Measurements from ENCODE around the gene SSC4D. TPM values are rescaled to one million over a fixed set of nuclear protein-coding genes. Genes with fewer than 3 reads are reported as not detected.
A peak's percentile ranks its signal among the peaks of the same experiment; 100 is the strongest.

Gene SSC4D
- total and polyA plus RNA-seq, 9 of the 15 experiments (the other 6 are each of a cell fraction or from before 2014, with no cell fraction given) = 0.06 to 1.1 (median 0.85) TPM; not detected in 1

DNA sequence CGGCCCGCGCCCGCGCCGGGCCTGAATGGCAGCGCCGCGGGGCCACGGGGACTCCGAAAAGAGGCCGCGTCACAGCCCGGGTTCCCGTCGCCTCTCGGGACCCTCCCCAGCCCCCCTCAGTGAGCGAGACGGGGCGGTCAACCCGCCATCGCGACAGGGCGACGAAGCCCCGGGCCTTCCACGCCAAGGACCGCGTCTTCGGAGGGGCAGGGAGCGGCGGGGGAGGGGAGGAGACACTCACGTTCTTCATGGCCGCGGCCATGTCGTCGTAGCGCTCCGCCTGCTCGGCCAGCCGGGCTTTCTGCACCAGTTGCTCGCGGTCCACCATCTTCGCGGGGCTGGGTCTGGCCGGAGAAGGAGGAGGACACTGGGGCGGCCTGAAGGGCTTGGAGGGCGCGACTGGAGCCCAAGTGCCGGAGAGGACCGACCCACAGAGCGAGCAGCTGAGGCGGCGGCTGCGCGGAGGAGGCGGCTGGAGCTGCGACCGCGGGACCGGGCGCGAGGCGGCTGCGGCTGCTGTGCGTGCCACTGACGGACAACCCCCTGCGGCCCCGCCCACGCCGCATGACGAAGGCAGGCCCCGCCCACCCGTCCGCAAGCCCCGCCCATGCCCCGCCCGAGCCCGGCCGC, 50.9 kb downstream of the SSC4D start, which contains the start of gene YWHAG (continued):
- TF ChIP-seq NFRKB (IDR thresholded peaks at IDR 0.05; ENCODE audit: low read depth) (peak; percentile 90), SPI1 (IDR thresholded peaks at IDR 0.05; ENCODE audit: borderline replicate concordance, low read depth, low read length) (no peak), DIDO1 (tag; IDR thresholded peaks at IDR 0.05; ENCODE audit: low read depth) (no peak), HDAC2 (IDR thresholded peaks at IDR 0.05) (0 out of 2 replicates have a peak, but pooled peaks have one; percentile 83), IRF2 (CRISPR knock-in tag; IDR thresholded peaks at IDR 0.05) (no peak; the same call in 1 of the 2 replicates), ZNF586 (CRISPR knock-in tag; conservative IDR thresholded peaks at IDR 0.05) (no peak), ZNF175 (CRISPR knock-in tag; IDR thresholded peaks at IDR 0.05; ENCODE audit: low read depth) (no peak), JUN (IDR thresholded peaks at IDR 0.05; ENCODE audit: borderline replicate concordance, low read depth, low read length) (peak; percentile 42; the same call in 1 of the 2 replicates), JUN (CRISPR knock-in tag; IDR thresholded peaks at IDR 0.05; ENCODE audit: borderline replicate concordance) (no peak), FOXJ3 (CRISPR knock-in tag; IDR thresholded peaks at IDR 0.05) (no peak), EZH2 (IDR thresholded peaks at IDR 0.05; ENCODE audit: borderline replicate concordance, low read depth, low read length) (no peak), FOS (IDR thresholded peaks at IDR 0.05; ENCODE audit: extremely low read depth, insufficient read length) (no peak), HNRNPLL (IDR thresholded peaks at IDR 0.05; ENCODE audit: low read depth, low read length, poor library complexity, severe bottlenecking) (peak; percentile 50), PHB (CRISPR knock-in tag; IDR thresholded peaks at IDR 0.05) (peak; percentile 86), BACH1 (tag; IDR thresholded peaks at IDR 0.05) (no peak), RBM22 (IDR thresholded peaks at IDR 0.05; ENCODE audit: low read depth, low read length, poor library complexity, severe bottlenecking) (peak; percentile 92), PHF8 (IDR thresholded peaks at IDR 0.05; ENCODE audit: borderline replicate concordance, low read length) (peak; percentile 87), POLR2A (conservative IDR thresholded peaks at IDR 0.05) (peak; percentile 99), ARNT (IDR thresholded peaks at IDR 0.05) (no peak), MEF2A (IDR thresholded peaks at IDR 0.05; ENCODE audit: control insufficient read depth, low read depth, low read length) (no peak)
- TF ChIP-seq, protein P1, sequence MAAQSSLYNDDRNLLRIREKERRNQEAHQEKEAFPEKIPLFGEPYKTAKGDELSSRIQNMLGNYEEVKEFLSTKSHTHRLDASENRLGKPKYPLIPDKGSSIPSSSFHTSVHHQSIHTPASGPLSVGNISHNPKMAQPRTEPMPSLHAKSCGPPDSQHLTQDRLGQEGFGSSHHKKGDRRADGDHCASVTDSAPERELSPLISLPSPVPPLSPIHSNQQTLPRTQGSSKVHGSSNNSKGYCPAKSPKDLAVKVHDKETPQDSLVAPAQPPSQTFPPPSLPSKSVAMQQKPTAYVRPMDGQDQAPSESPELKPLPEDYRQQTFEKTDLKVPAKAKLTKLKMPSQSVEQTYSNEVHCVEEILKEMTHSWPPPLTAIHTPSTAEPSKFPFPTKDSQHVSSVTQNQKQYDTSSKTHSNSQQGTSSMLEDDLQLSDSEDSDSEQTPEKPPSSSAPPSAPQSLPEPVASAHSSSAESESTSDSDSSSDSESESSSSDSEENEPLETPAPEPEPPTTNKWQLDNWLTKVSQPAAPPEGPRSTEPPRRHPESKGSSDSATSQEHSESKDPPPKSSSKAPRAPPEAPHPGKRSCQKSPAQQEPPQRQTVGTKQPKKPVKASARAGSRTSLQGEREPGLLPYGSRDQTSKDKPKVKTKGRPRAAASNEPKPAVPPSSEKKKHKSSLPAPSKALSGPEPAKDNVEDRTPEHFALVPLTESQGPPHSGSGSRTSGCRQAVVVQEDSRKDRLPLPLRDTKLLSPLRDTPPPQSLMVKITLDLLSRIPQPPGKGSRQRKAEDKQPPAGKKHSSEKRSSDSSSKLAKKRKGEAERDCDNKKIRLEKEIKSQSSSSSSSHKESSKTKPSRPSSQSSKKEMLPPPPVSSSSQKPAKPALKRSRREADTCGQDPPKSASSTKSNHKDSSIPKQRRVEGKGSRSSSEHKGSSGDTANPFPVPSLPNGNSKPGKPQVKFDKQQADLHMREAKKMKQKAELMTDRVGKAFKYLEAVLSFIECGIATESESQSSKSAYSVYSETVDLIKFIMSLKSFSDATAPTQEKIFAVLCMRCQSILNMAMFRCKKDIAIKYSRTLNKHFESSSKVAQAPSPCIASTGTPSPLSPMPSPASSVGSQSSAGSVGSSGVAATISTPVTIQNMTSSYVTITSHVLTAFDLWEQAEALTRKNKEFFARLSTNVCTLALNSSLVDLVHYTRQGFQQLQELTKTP (IDR thresholded peaks at IDR 0.05; ENCODE audit: low read depth in 1 of 2, partially characterized antibody in 2 of 2) = no peak
- TF ChIP-seq, protein P2, sequence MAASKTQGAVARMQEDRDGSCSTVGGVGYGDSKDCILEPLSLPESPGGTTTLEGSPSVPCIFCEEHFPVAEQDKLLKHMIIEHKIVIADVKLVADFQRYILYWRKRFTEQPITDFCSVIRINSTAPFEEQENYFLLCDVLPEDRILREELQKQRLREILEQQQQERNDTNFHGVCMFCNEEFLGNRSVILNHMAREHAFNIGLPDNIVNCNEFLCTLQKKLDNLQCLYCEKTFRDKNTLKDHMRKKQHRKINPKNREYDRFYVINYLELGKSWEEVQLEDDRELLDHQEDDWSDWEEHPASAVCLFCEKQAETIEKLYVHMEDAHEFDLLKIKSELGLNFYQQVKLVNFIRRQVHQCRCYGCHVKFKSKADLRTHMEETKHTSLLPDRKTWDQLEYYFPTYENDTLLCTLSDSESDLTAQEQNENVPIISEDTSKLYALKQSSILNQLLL (CRISPR knock-in tag; IDR thresholded peaks at IDR 0.05; ENCODE audit: borderline replicate concordance) = no peak
- TF ChIP-seq, protein P3, sequence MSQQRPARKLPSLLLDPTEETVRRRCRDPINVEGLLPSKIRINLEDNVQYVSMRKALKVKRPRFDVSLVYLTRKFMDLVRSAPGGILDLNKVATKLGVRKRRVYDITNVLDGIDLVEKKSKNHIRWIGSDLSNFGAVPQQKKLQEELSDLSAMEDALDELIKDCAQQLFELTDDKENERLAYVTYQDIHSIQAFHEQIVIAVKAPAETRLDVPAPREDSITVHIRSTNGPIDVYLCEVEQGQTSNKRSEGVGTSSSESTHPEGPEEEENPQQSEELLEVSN (IDR thresholded peaks at IDR 0.05; ENCODE audit: borderline replicate concordance in 1 of 2, extremely low read depth in 1 of 2, insufficient read depth in 1 of 2, insufficient read length in 1 of 2, low read depth in 1 of 2, low read length in 1 of 2, poor library complexity in 1 of 2, severe bottlenecking in 1 of 2) = peak; percentile 72 to 80

Data from K562 (cell line).